A549 (cell line): ENCODE measurements around the gene EXOC3. TPM values are rescaled to one million over a fixed set of nuclear protein-coding genes. Genes with fewer than 3 reads are reported as not detected.

Experiments used
- ATAC-seq, 2 experiments: fragments of 200-7000 bp in 1 of 2; fragments of >200 bp in 1 of 2; cut with Nextera tagmentation in 1 of 2; cut with Tn5 transposase in 1 of 2; 3 replicates each; pipeline versions ENCODE4 v1.8.0 to v1.9.1; 2018 to 2020; ENCODE audit warnings: mild to moderate bottlenecking in 1 of 2, moderate library complexity in 1 of 2
- CTCF ChIA-PET: fragments of 300-600 bp; sonication (Branson Sonifier 250); formaldehyde crosslinking; extraction: SDS; loops from one replicate; lab custom pipeline; 2021; ENCODE audit warnings: antibody characterized with exemption, inconsistent platforms; lab: Yijun Ruan, JAX
- POLR2A ChIA-PET: fragments of 350-600 bp; formaldehyde crosslinking; extraction: SDS; loops from one replicate; lab custom pipeline; 2021; ENCODE audit warnings: antibody characterized with exemption, inconsistent platforms; lab: Yijun Ruan, JAX
- DNase-seq, 2 experiments: peaks; one replicate each; pipeline versions ENCODE4 v3.0.0 to v3.0.0-alpha.2; 2011 to 2016; ENCODE audit warnings: low read depth in 1 of 2, low spot score in 1 of 2
- FAIRE-seq: peaks from 2 replicates; lab custom pipeline; 2011; peaks lifted over from hg19 to GRCh38; lab: Jason Lieb, UNC
- H3K27ac ChIP-seq, 2 experiments: fragments of >200 bp; sonication (Bioruptor Twin); formaldehyde crosslinking; 3 replicates each; pipeline ENCODE4 v1.5.1; 2016 to 2017
- H3K4me1 ChIP-seq: fragments of >200 bp; sonication (Bioruptor Twin); formaldehyde crosslinking; 3 replicates; pipeline ENCODE4 v1.6.1; 2016
- H3K4me2 ChIP-seq: fragments of >200 bp; sonication (Bioruptor Twin); formaldehyde crosslinking; 3 replicates; pipeline ENCODE4 v1.6.1; 2016
- H3K4me3 ChIP-seq: fragments of >200 bp; sonication (Bioruptor Twin); formaldehyde crosslinking; 3 replicates; pipeline ENCODE4 v1.5.1; 2016
- H3K9me3 ChIP-seq: fragments of >200 bp; sonication (Bioruptor Twin); formaldehyde crosslinking; 3 replicates; pipeline ENCODE4 v1.6.1; 2016
- ATOH8 ChIP-seq: fragments of 250-450 bp; sonication (Bioruptor Pico); IDR thresholded peaks from 2 replicates; pipeline ENCODE4 v1.5.0; 2020; ENCODE audit warnings: low read depth, mild to moderate bottlenecking, moderate library complexity
- BCL3 ChIP-seq: fragments of >200 bp; sonication (Bioruptor Twin); formaldehyde crosslinking; IDR thresholded peaks from 3 replicates; pipeline ENCODE4 v1.6.1; 2016
- CBX8 ChIP-seq: fragments of 200-600 bp; sonication (generic); IDR thresholded peaks from 2 replicates; pipeline ENCODE4 v1.6.1; 2016
- EHMT2 ChIP-seq: fragments of 200-600 bp; sonication (generic); IDR thresholded peaks from 2 replicates; pipeline ENCODE4 v1.6.1; 2016; ENCODE audit warnings: antibody characterized with exemption, low read depth, mild to moderate bottlenecking, moderate library complexity
- FOXS1 ChIP-seq: fragments of 250-450 bp; sonication (Bioruptor Pico); IDR thresholded peaks from 2 replicates; pipeline ENCODE4 v1.5.0; 2020; ENCODE audit warnings: mild to moderate bottlenecking, moderate library complexity
- HEYL ChIP-seq: fragments of 250-450 bp; sonication (Bioruptor Pico); IDR thresholded peaks from 2 replicates; pipeline ENCODE4 v1.8.0; 2021; ENCODE audit warnings: mild to moderate bottlenecking, moderate library complexity
- HMGXB4 ChIP-seq: fragments of 250-450 bp; sonication (Bioruptor Pico); IDR thresholded peaks from 2 replicates; pipeline ENCODE4 v1.5.0; 2021; ENCODE audit warnings: mild to moderate bottlenecking, moderate library complexity, borderline replicate concordance
- KDM5A ChIP-seq: fragments of 200-600 bp; sonication (generic); IDR thresholded peaks from 2 replicates; pipeline ENCODE4 v1.6.1; 2016; ENCODE audit warnings: antibody characterized with exemption, mild to moderate bottlenecking
- MAX ChIP-seq: IDR thresholded peaks from 2 replicates; pipeline ENCODE4 v1.6.1; 2012
- NPAS2 ChIP-seq: fragments of 250-450 bp; sonication (Bioruptor Pico); IDR thresholded peaks from 2 replicates; pipeline ENCODE4 v1.8.0; 2022; ENCODE audit warnings: mild to moderate bottlenecking, moderate library complexity, borderline replicate concordance
- POLR2AphosphoS2 ChIP-seq: conservative IDR thresholded peaks from 2 replicates; pipeline ENCODE4 v1.6.1; 2012; ENCODE audit warnings: low read length, improper control_type of control experiment, inconsistent platforms
- RFX5 ChIP-seq: fragments of 450-650 bp; IDR thresholded peaks from 2 replicates; pipeline ENCODE4 v1.7.1; 2014; ENCODE audit warnings: antibody characterized with exemption, mild to moderate bottlenecking, moderate library complexity
- RNF2 ChIP-seq: fragments of 200-600 bp; sonication (generic); IDR thresholded peaks from 2 replicates; pipeline ENCODE4 v1.6.1; 2016; ENCODE audit warnings: low read depth, mild to moderate bottlenecking, antibody characterized with exemption, moderate library complexity, borderline replicate concordance
- SMC3 ChIP-seq: fragments of >200 bp; sonication (Bioruptor Twin); formaldehyde crosslinking; IDR thresholded peaks from 3 replicates; pipeline ENCODE4 v1.6.1; 2018; ENCODE audit warnings: inconsistent platforms
- ZC3H11A ChIP-seq: fragments of 450-650 bp; IDR thresholded peaks from 2 replicates; pipeline ENCODE4 v1.6.1; 2014; ENCODE audit warnings: antibody characterized with exemption, mild to moderate bottlenecking
- ZSCAN20 ChIP-seq: fragments of 250-450 bp; sonication (Bioruptor Pico); IDR thresholded peaks from 2 replicates; pipeline ENCODE4 v1.8.0; 2022; ENCODE audit warnings: mild to moderate bottlenecking, moderate library complexity
- WGBS: methylation state at CpG from one replicate; pipeline ENCODE4 v1.1.6; 2017; ENCODE audit errors: missing lambda C conversion rate; 5-methylcytosine and 5-hydroxymethylcytosine counted together
- polyA plus RNA-seq, 4 experiments: library from polyadenylated mRNA; depleted of rRNA in 3 of 4; stranded (reverse); fragments of >200 nt; fragmentation: RNase III in 1 of 4; extraction: RNeasy Plus Mini Kit Qiagen cat#74134 plus additional on column Dnase treatment in 1 of 4; gene quantifications; 2 replicates in 3 of 4; 3 replicates in 1 of 4; pipeline ENCODE4 v1.2.3, GENCODE V29; 2011 to 2017

EXOC3 gene
- polyA plus RNA-seq, 2 of the 4 experiments (the other 2 are of a cell fraction), result 20.0 to 33.6 TPM

- TF ChIP-seq RFX5 (no peak), POLR2AphosphoS2 (no peak)
Measured at GRCh38 chr5:492314-492893, 49.4 kb downstream of the EXOC3 start (continued).

GRCh38 chr5:493119-493701, 50.2 kb downstream of the EXOC3 start:
- H3K4me1 ChIP-seq, result no peaks in the 10 kb centered on the region
- ATAC-seq (peak in 1 of 2 experiments; percentile 28; a peak in 3 of 6 replicates), FAIRE-seq (no peak), DNase-seq (no peak)
- H3K4me3 ChIP-seq, result no peak overlapping the region
- WGBS, result 50% methylated on average over 20 of the region's 26 CpGs
- no peaks in the 10 kb centered on the region for H3K9me3 ChIP-seq
- no peak overlapping the region for H3K27ac ChIP-seq
- no peak overlapping the region for H3K4me2 ChIP-seq
- CTCF ChIA-PET, result interaction anchor here (0.7 to 1.4 kb wide), 3 partner anchors 10 to 56 kb away, joined by 3 to 4 read pairs (median 3); no protein-coding TSS in a partner anchor
- TF ChIP-seq RNF2 (no peak), CBX8 (no peak), SMC3 (no peak), BCL3 (no peak)
- POLR2A ChIA-PET, result no interaction called here

GRCh38 chr5:493758-494157, 50.8 kb downstream of the EXOC3 start:
- Histone ChIP-seq H3K9me3 (no peaks in the 10 kb centered on the region), H3K27ac (no peak overlapping the region), H3K4me2 (no peak overlapping the region), H3K4me1 (no peaks in the 10 kb centered on the region), H3K4me3 (no peak overlapping the region)
- ATAC-seq (peak; percentile 7 to 29; a peak in 3 of 6 replicates), DNase-seq (no peak), FAIRE-seq (no peak)
- 24% methylated on average over 7 of the region's 13 CpGs for WGBS
- ChIA-PET CTCF (interaction anchor here (0.9 to 1.4 kb wide), 2 partner anchors 10 to 57 kb away, joined by 3 to 4 read pairs; no protein-coding TSS in a partner anchor), POLR2A (no interaction called here)
- TF ChIP-seq EHMT2 (no peak), ATOH8 (CRISPR knock-in tag) (no peak), FOXS1 (CRISPR knock-in tag) (no peak), SMC3 (no peak)

- H3K4me1 ChIP-seq, result no peaks in the 10 kb centered on the region
- DNase-seq, result no peak
- no peak for FAIRE-seq
- POLR2A ChIA-PET, result no interaction called here
- TF ChIP-seq MAX (no peak), NPAS2 (no peak), ZC3H11A (no peak), ZSCAN20 (CRISPR knock-in tag) (no peak), KDM5A (no peak), HEYL (CRISPR knock-in tag) (no peak), FOXS1 (CRISPR knock-in tag) (no peak), HMGXB4 (CRISPR knock-in tag) (no peak)
- H3K27ac ChIP-seq, result no peak overlapping the region
- H3K4me2 ChIP-seq, result no peak overlapping the region
- no peak for ATAC-seq
- 68% methylated on average over 38 of the region's 38 CpGs for WGBS
- H3K9me3 ChIP-seq, result no peaks in the 10 kb centered on the region
- CTCF ChIA-PET, result no interaction called here
- no peak overlapping the region for H3K4me3 ChIP-seq
Measured at GRCh38 chr5:494667-495255, 51.8 kb downstream of the EXOC3 start.
